Fibroblast of skin of abdomen (primary cell): ENCODE measurements around the gene LRBA. TPM values are rescaled to one million over a fixed set of nuclear protein-coding genes. Genes with fewer than 3 reads are reported as not detected.
"Not testable (repeated sequence)": the region's sequence is repeated elsewhere in the genome, so short reads cannot be mapped to it uniquely, and the experiment has no call there.

Experiments used
- DNase-seq: peaks from one replicate; pipeline ENCODE4 v3.0.0-alpha.2; 2013
- polyA plus RNA-seq, 2 experiments: library from polyadenylated mRNA; unstranded; fragments of 120-200 nt; gene quantifications; one replicate each; pipeline ENCODE4 v1.2.1, GENCODE V29; 2013; ENCODE audit not compliant: insufficient read length in 2 of 2

The LRBA gene
- polyA plus RNA-seq (2013, experiment 1 of 2; ENCODE audit: insufficient read length): 18.4 TPM
- polyA plus RNA-seq (2013, experiment 2 of 2; ENCODE audit: insufficient read length): 18.3 TPM

- peak; percentile 30 for DNase-seq
These were observed at the start of gene LRBA for GRCh38 chr4:151014521-151015458. Gene LRBA (minus strand): TSS chr4:151015284. CDS start chr4:151014642, 642 bp downstream.

GRCh38 chr4:151063143-151063542 lies 48.1 kb upstream of the LRBA start:
- not testable (repeated sequence) for DNase-seq

GRCh38 chr4:151055539-151055938 lies 40.5 kb upstream of the LRBA start:
- DNase-seq: no peak

- DNase-seq: no peak
These were observed 37.7 kb upstream of the LRBA start for GRCh38 chr4:151052785-151053184.

- DNase-seq: no peak
These were observed 34.4 kb upstream of the LRBA start for GRCh38 chr4:151049430-151049884.

- DNase-seq: no peak
These were observed 33.8 kb upstream of the LRBA start for GRCh38 chr4:151048913-151049312.

- DNase-seq: no peak
These were observed 31.5 kb upstream of the LRBA start for GRCh38 chr4:151046609-151047008.

- no peak for DNase-seq
These were observed 30.8 kb upstream of the LRBA start for GRCh38 chr4:151045907-151046306.

GRCh38 chr4:151043803-151044515 lies 28.9 kb upstream of the LRBA start:
- no peak for DNase-seq

- DNase-seq: no peak
These were observed 24.6 kb upstream of the LRBA start for GRCh38 chr4:151039733-151040132.

- no peak for DNase-seq
These were observed 23.5 kb upstream of the LRBA start for GRCh38 chr4:151038452-151039157.

- no peak for DNase-seq
These were observed 20.8 kb upstream of the LRBA start for GRCh38 chr4:151035911-151036310.

GRCh38 chr4:151035328-151035727 lies 20.2 kb upstream of the LRBA start:
- DNase-seq: no peak

GRCh38 chr4:151034829-151035228 lies 19.7 kb upstream of the LRBA start:
- DNase-seq: no peak

- DNase-seq: peak; percentile 49
These were observed 16.9 kb upstream of the LRBA start for GRCh38 chr4:151031831-151032605.

GRCh38 chr4:151029537-151029936 lies 14.5 kb upstream of the LRBA start:
- no peak for DNase-seq

- DNase-seq: not testable (repeated sequence)
These were observed 13.9 kb upstream of the LRBA start for GRCh38 chr4:151029006-151029405.

- DNase-seq: no peak
These were observed 10.7 kb upstream of the LRBA start for GRCh38 chr4:151025759-151026158.

GRCh38 chr4:151022586-151022985 lies 7.5 kb upstream of the LRBA start:
- DNase-seq: no peak

- no peak for DNase-seq
These were observed 6.7 kb upstream of the LRBA start for GRCh38 chr4:151021637-151022334.
